Measurements from ENCODE around the gene RPS6KA2.
A peak's percentile ranks its signal among the peaks of the same experiment; 100 is the strongest.
"Not testable (repeated sequence)": the region's sequence is repeated elsewhere in the genome, so short reads cannot be mapped to it uniquely, and the experiment has no call there.

RPS6KA2 gene

DNA sequence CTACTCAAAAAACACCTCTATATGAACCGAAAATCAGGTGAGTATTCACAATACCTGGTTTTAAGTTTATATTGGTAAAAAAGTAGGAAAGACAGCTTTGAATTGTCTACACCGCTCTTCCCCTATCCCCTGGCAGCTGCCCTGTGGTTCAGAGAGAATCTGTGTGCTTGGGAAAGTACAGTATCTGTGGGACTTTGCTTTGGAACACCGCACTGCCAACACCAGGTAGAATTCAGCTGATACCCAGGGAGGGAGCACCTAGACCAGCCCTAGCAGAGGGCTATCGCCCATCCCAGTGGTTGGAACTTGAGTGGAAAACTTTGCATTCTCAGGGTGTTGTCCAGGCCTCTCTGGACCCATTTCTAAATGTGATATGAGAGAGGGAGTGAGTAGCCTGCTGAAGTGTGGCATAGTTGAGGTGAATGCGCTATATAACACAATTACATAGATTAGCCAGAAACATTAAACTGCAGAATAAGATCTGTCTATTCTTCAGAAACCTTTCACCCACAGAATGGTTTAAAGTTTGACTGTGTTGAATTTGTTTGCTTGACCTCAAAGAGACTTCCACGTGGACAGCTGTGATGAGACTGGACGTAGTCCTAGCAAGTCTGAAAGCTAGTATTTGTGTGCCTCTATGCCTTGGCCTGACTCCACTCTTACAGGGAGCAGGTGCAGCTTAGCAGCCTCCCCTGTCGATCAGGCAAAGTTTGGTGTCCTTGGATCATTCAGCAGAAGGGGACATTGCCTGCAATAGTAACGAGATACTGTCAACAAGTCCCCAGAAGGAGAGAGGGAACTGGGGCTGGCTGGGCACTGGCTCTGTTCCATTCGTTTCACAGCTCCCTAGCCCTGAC lies 232.8 kb downstream of the RPS6KA2 start:
- FAIRE-seq (no peak), DNase-seq (ENCODE audit: extremely low spot score, insufficient read length, low read depth) (no peak)

DNA sequence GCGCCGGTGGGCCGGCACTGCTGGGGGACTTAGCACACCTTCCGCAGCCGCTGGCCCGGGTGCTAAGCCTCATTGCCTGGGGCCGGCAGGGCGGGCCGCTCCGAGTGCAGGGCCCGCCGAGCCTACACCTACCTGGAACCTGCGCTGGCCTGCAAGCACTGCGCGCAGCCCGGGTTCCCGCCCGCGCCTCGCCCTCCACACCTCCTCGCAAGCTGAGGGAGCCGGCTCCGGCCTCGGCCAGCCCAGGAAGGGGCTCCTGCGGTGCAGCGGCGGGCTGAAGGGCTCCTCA lies 233.6 kb downstream of the RPS6KA2 start:
- FAIRE-seq (no peak), DNase-seq (ENCODE audit: extremely low spot score, insufficient read length, low read depth) (no peak)

GRCh38 chr6:166392755-166393534 lies 234.1 kb downstream of the RPS6KA2 start:
- not testable (repeated sequence) for DNase-seq (ENCODE audit: extremely low spot score, insufficient read length, low read depth); FAIRE-seq

- DNase-seq (ENCODE audit: extremely low spot score, insufficient read length, low read depth) (no peak), FAIRE-seq (no peak)
Measured at GRCh38 chr6:166389119-166389518, 237.9 kb downstream of the RPS6KA2 start.

- no peak for FAIRE-seq
Measured at GRCh38 chr6:166388290-166389004, 238.6 kb downstream of the RPS6KA2 start.

GRCh38 chr6:166387642-166388289 lies 239.3 kb downstream of the RPS6KA2 start:
- FAIRE-seq, result no peak
- DNase-seq (ENCODE audit: extremely low spot score, insufficient read length, low read depth), result no peak

More at GRCh38 chr6:166388290-166389004, 238.6 kb downstream of the RPS6KA2 start:
- no peak for DNase-seq (ENCODE audit: extremely low spot score, insufficient read length, low read depth)

DNA sequence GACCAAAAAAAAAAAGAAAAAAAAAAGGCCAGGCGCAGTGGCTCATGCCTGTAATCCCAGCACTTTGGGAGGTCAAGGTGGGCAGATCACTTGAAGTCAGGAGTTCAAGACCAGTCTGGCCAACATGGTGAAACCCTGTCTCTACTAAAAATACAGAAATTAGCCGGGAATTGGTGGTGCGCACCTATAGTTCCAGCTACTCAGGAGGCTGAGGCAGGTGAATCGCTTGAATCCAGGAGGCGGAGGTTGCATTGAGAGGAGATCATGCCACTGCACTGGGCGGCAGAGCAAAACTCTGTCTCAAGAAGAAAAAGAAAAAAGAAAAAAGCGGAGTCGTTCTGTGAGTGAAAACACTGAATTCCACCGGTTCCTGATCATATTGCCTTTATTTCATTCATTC lies 240.0 kb downstream of the RPS6KA2 start:
- not testable (repeated sequence) for FAIRE-seq

GRCh38 chr6:166386111-166386510 lies 240.9 kb downstream of the RPS6KA2 start:
- FAIRE-seq (no peak), DNase-seq (ENCODE audit: extremely low spot score, insufficient read length, low read depth) (no peak)

More for the DNA sequence above, 240.0 kb downstream of the RPS6KA2 start:
- DNase-seq (ENCODE audit: extremely low spot score, insufficient read length, low read depth), result not testable (repeated sequence)

DNA sequence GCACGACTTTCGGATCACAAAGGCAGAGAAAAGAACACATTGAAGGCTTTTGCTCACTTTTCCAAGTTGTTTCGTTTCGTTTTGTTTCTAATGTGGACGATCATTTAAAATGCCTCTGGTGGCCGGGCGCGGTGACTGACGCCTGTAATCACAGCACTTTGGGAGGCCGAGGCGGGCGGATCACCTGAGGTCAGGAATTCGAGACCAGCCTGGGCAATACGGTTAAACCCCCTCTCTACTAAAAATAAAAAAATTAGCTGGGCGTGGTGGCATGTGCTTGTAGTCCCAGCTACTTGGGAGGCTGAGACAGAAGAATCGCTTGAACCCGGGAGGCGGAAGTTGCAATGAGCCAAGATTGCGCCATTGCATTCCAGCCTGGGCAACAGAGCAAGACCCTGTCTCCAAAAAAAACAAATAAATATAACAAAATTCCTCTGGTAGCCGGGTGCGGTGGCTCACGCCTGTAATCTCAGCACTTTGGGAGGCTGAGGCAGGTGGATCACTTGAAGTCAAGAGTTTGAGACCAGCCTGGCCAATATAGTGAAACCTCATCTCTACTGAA lies 243.2 kb downstream of the RPS6KA2 start:
- peak; percentile 67 for FAIRE-seq
- not testable (repeated sequence) for DNase-seq (ENCODE audit: extremely low spot score, insufficient read length, low read depth)

- peak; percentile 91 for DNase-seq (ENCODE audit: extremely low spot score, insufficient read length, low read depth)
- peak; percentile 95 for FAIRE-seq
Measured at GRCh38 chr6:166382933-166383801, 243.9 kb downstream of the RPS6KA2 start, which contains the start of gene MPC1. TSS of gene MPC1 (minus strand) at chr6:166382940. CDS start at chr6:166382876, 64 bp downstream.

GRCh38 chr6:166382500-166382932 lies 244.5 kb downstream of the RPS6KA2 start:
- no peak for FAIRE-seq
- DNase-seq (ENCODE audit: extremely low spot score, insufficient read length, low read depth), result no peak

- peak; percentile 88 for FAIRE-seq
- peak; percentile 40 for DNase-seq (ENCODE audit: extremely low spot score, insufficient read length, low read depth)
Measured at GRCh38 chr6:166381733-166382499, 245.1 kb downstream of the RPS6KA2 start.

GRCh38 chr6:166381381-166381732 lies 245.7 kb downstream of the RPS6KA2 start:
- DNase-seq (ENCODE audit: extremely low spot score, insufficient read length, low read depth) (no peak), FAIRE-seq (peak; percentile 56)

DNA sequence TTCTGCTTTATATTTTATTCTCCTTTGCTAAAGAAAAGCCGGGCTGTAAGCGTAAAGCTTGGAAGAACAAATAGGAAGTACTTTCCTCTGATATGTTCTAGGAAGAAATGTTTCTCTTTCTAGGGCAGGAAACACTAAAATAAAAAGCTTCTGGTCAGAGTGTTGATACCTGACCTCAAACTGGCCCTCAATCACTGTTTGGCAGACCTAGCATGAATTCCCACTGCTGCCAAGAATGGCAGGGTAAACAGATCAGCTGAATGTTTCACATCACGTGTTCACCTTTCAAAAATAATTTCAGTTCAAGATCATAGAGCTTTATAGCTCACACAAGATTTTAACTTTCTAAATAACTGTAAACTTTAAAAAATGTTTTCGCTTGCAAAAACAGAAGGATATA lies 247.3 kb downstream of the RPS6KA2 start:
- FAIRE-seq (no peak), DNase-seq (ENCODE audit: extremely low spot score, insufficient read length, low read depth) (no peak)

- DNase-seq (ENCODE audit: extremely low spot score, insufficient read length, low read depth) (no peak), FAIRE-seq (no peak)
Measured at GRCh38 chr6:166379103-166379586, 247.9 kb downstream of the RPS6KA2 start.

DNA sequence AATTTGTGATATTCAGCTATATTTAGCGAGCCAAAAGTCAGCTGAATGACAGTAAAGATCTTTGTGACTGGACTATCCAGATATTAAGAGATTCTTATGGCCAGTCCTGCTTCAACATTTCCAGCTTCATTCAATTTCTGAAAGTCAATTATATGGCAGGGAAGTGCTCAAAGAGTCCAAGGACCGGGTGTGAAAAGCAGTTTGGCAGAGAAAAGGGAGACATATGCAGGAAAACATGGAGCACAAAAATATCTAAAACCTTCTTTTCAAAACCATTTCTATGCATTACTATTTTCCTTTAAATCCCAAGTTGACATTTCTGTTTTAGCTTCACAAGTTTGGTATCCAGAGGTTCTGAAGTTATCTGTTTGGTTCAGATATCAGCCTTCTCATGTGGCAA lies 249.3 kb downstream of the RPS6KA2 start:
- DNase-seq (ENCODE audit: extremely low spot score, insufficient read length, low read depth) (no peak), FAIRE-seq (no peak)

DNA sequence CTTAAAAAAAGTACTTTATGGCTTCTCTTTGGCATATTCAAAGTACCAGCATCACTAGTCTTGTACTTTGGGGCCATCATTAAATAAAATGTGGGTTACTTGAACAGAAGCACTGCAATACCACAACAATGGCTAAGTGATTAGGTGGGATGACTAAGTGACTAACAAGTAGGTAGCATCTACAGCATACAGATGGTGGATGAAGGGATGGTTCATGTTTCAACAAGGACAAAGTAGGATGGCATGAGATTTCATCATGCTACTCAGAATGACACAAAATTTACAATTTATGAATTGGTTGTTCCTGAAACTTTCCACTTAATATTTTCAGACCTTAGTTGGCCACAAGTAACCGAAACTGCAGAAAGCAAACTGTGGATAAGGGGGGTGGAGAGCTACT lies 252.0 kb downstream of the RPS6KA2 start:
- DNase-seq (ENCODE audit: extremely low spot score, insufficient read length, low read depth), result no peak
- FAIRE-seq, result no peak

DNA sequence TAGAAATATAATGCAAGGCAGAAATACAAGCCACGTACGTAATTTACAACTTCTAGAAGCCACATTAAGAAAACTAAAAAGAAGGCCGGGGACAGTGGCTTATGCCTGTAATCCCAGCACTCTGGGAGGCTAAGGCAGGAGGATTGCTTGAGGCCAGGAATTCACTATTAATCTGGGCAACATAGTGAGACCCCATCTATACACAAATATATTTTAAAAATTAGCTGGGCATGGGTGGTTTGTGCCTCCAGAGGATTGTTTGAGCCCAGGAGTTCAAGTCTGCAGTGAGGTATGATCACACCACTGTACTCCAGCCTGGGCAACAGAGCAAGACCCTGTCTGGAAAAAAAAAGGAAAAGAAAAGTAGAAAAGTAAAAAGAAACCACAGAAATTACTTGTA lies 256.6 kb downstream of the RPS6KA2 start:
- no peak for DNase-seq (ENCODE audit: extremely low spot score, insufficient read length, low read depth)
- FAIRE-seq, result no peak
